GM12878 (cell line): ENCODE results near the gene IMMP2L. TPM values are rescaled to one million over a fixed set of nuclear protein-coding genes. Genes with fewer than 3 reads are reported as not detected.

Experiments used
- ATAC-seq: fragments of 200-7000 bp; cut with Tn5 transposase; 3 replicates; pipeline ENCODE4 v1.9.1; 2020; ENCODE audit warnings: mild to moderate bottlenecking, moderate library complexity
- BruUV-seq: library from RNA; stranded (reverse); fragments of 400-500 nt; replicated peaks from 2 replicates; lab custom pipeline; 2021; lab: Mats Ljungman, UMichigan
- CTCF ChIA-PET: fragments of 300-600 bp; sonication (Branson Sonifier 250); formaldehyde crosslinking; extraction: SDS; loops from one replicate; lab custom pipeline; 2021; ENCODE audit warnings: inconsistent platforms; lab: Yijun Ruan, JAX
- POLR2A ChIA-PET: fragments of 350-600 bp; formaldehyde crosslinking; extraction: SDS; loops from one replicate; lab custom pipeline; 2021; ENCODE audit warnings: inconsistent platforms; lab: Charles Lee
- RAD21 ChIA-PET: fragments of 300-600 bp; sonication (Branson Sonifier 250); formaldehyde crosslinking; loops from one replicate; lab custom pipeline; 2023; ENCODE audit warnings: antibody characterized with exemption; ENCODE audit not compliant: unreplicated experiment; lab: Charles Lee
- SMC1A ChIA-PET: fragments of 300-600 bp; sonication (Branson Sonifier 250); formaldehyde crosslinking; loops from one replicate; lab custom pipeline; 2023; ENCODE audit not compliant: unreplicated experiment, uncharacterized antibody; lab: Charles Lee
- DNase-seq: peaks from one replicate; pipeline ENCODE4 v3.0.0-alpha.2; 2011; ENCODE audit warnings: low read depth, low spot score
- FAIRE-seq: peaks from 3 replicates; lab custom pipeline; 2011; peaks lifted over from hg19 to GRCh38; lab: Jason Lieb, UNC
- H2AFZ ChIP-seq: 2 replicates; pipeline ENCODE4 v1.6.0; 2011; ENCODE audit warnings: low read depth, low read length, control low read depth; ENCODE audit not compliant: control insufficient read depth
- H3K27ac ChIP-seq: 2 replicates; pipeline ENCODE4 v1.5.1; 2011; ENCODE audit warnings: control low read depth; ENCODE audit not compliant: control insufficient read depth, insufficient read depth
- H3K27me3 ChIP-seq, 2 experiments: replicated peaks in 1 of 2; 2 replicates each; pipeline versions ENCODE4 v1.6.0 to v1.6.1; 2011; ENCODE audit warnings: low read length in 1 of 2; ENCODE audit not compliant: control insufficient read depth in 2 of 2, insufficient read depth in 2 of 2
- H3K36me3 ChIP-seq, 2 experiments: 2 replicates each; pipeline ENCODE4 v1.5.1; 2011; ENCODE audit warnings: low read length in 1 of 2; ENCODE audit not compliant: control insufficient read depth in 2 of 2, insufficient read depth in 2 of 2
- H3K4me1 ChIP-seq: 2 replicates; pipeline ENCODE4 v1.6.1; 2011; ENCODE audit warnings: mild to moderate bottlenecking, low read length, moderate library complexity, mixed read lengths; ENCODE audit not compliant: control insufficient read depth, insufficient read depth
- H3K4me2 ChIP-seq: 2 replicates; pipeline ENCODE4 v1.6.0; 2011; ENCODE audit warnings: control low read depth; ENCODE audit not compliant: control insufficient read depth, insufficient read depth
- H3K4me3 ChIP-seq: fragments of 200-600 bp; sonication (generic); 2 replicates; pipeline ENCODE4 v1.5.1; 2016
- H3K79me2 ChIP-seq: 2 replicates; pipeline ENCODE4 v1.6.0; 2011; ENCODE audit warnings: low read length; ENCODE audit not compliant: control insufficient read depth, insufficient read depth
- H3K9ac ChIP-seq: 2 replicates; pipeline ENCODE4 v1.8.0; 2011; ENCODE audit warnings: low read length, control low read depth, mixed read lengths; ENCODE audit not compliant: control insufficient read depth, insufficient read depth
- H3K9me3 ChIP-seq: replicated peaks from 3 replicates; pipeline ENCODE4 v1.5.1; 2011; ENCODE audit warnings: mild to moderate bottlenecking, low read length; ENCODE audit not compliant: control insufficient read depth, insufficient read depth
- H4K20me1 ChIP-seq: 2 replicates; pipeline ENCODE4 v1.6.0; 2011; ENCODE audit not compliant: control insufficient read depth, insufficient read depth
- ELK1 ChIP-seq: IDR thresholded peaks from 2 replicates; pipeline ENCODE4 v1.6.1; 2012; ENCODE audit warnings: low read depth, low read length, improper control_type of control experiment
- IRF5 ChIP-seq: fragments of 450-650 bp; IDR thresholded peaks from 2 replicates; pipeline ENCODE4 v1.6.1; 2017; ENCODE audit warnings: borderline replicate concordance
- JUNB ChIP-seq: IDR thresholded peaks from 2 replicates; pipeline ENCODE4 v1.6.1; 2016; ENCODE audit warnings: antibody characterized with exemption, mild to moderate bottlenecking
- NBN ChIP-seq: fragments of 450-650 bp; IDR thresholded peaks from 2 replicates; pipeline ENCODE4 v1.6.1; 2016
- NR2F1 ChIP-seq: fragments of 450-650 bp; conservative IDR thresholded peaks from 2 replicates; pipeline ENCODE4 v1.6.1; 2017; ENCODE audit warnings: mild to moderate bottlenecking
- POLR2A ChIP-seq: IDR thresholded peaks from 2 replicates; pipeline ENCODE4 v1.6.1; 2011; ENCODE audit warnings: low read depth, mild to moderate bottlenecking, low read length
- RB1 ChIP-seq: fragments of 450-650 bp; formaldehyde crosslinking; IDR thresholded peaks from 2 replicates; pipeline ENCODE4 v1.6.1; 2017; ENCODE audit warnings: mild to moderate bottlenecking, borderline replicate concordance
- RELA ChIP-seq: fragments of 450-650 bp; IDR thresholded peaks from 2 replicates; pipeline ENCODE4 v1.8.0; 2014; ENCODE audit warnings: borderline replicate concordance; ENCODE audit not compliant: partially characterized antibody
- RELB ChIP-seq: fragments of 450-650 bp; IDR thresholded peaks from 2 replicates; pipeline ENCODE4 v1.6.1; 2017; ENCODE audit warnings: low read depth, mild to moderate bottlenecking, moderate library complexity
- SRF ChIP-seq, 2 experiments: IDR thresholded peaks; 2 replicates each; pipeline ENCODE4 v1.6.1; 2011; ENCODE audit warnings: low read depth in 2 of 2, low read length in 2 of 2, mild to moderate bottlenecking in 1 of 2, moderate library complexity in 1 of 2
- USF2 ChIP-seq: IDR thresholded peaks from 2 replicates; pipeline ENCODE4 v1.6.1; 2011; ENCODE audit warnings: low read depth, low read length, improper control_type of control experiment, borderline replicate concordance
- YBX1 ChIP-seq: fragments of 450-650 bp; IDR thresholded peaks from 2 replicates; pipeline ENCODE4 v1.6.1; 2016; ENCODE audit warnings: antibody characterized with exemption
- YY1 ChIP-seq: IDR thresholded peaks from 2 replicates; pipeline ENCODE4 v1.6.1; 2011; ENCODE audit warnings: low read depth, mild to moderate bottlenecking, low read length
- ZNF622 ChIP-seq: fragments of 450-650 bp; IDR thresholded peaks from 2 replicates; pipeline ENCODE4 v1.6.1; 2017; ENCODE audit warnings: mild to moderate bottlenecking, inconsistent platforms
- ZZZ3 ChIP-seq: IDR thresholded peaks from 2 replicates; pipeline ENCODE4 v1.6.1; 2011; ENCODE audit warnings: low read depth; ENCODE audit not compliant: control insufficient read depth, insufficient read length
- WGBS: methylation state at CpG from one replicate; pipeline ENCODE4 v1.1.6; 2016; ENCODE audit warnings: low lambda C conversion rate; ENCODE audit not compliant: insufficient replicate concordance, insufficient coverage; ENCODE audit errors: missing lambda C conversion rate; 5-methylcytosine and 5-hydroxymethylcytosine counted together
- in situ Hi-C: fragments of 300-500 bp; cut with MboI; formaldehyde crosslinking; loops from 9 replicates; pipeline ENCODE4 v1.14.3; 2018; ENCODE audit warnings: mixed read lengths
- intact Hi-C: fragments of 100-400 bp; cut with micrococcal nuclease; formaldehyde crosslinking; loops from one replicate; pipeline ENCODE4 v1.14.2; 2022; ENCODE audit not compliant: unreplicated experiment
- polyA plus RNA-seq, 11 experiments: library from polyadenylated mRNA; depleted of rRNA in 4 of 11; unstranded in 6 of 11; stranded (reverse) in 5 of 11; fragments of >200 nt; fragmentation: Nextera tagmentation in 4 of 11; fragmentation: Illumina TruSeq in 1 of 11; extraction: Ambion mirVana in 4 of 11; extraction: Trizol in 1 of 11; gene quantifications; 1 replicate in 1 of 11; 2 replicates in 10 of 11; pipeline versions ENCODE4 v1.2.1 to v1.2.3, GENCODE V29; 2011 to 2016; ENCODE audit warnings: inconsistent platforms in 2 of 11, missing spikeins in 2 of 11, low read depth in 1 of 11
- total RNA-seq, 4 experiments: library from RNA; depleted of rRNA in 3 of 4; stranded (reverse); fragments of >200 nt in 3 of 4; fragmentation: Illumina TruSeq in 1 of 4; extraction: Trizol in 1 of 4; gene quantifications; 2 replicates each; pipeline versions ENCODE4 v1.2.1 to v1.2.3, GENCODE V29; 2013 to 2021

IMMP2L gene
- total and polyA plus RNA-seq, 10 of the 15 experiments (the other 5 are each of a cell fraction or from before 2014, with no cell fraction given), result 12.6 to 46.3 (median 19.6) TPM

GRCh38 chr7:110676785-110677184, 885.5 kb downstream of the IMMP2L start:
- POLR2A ChIA-PET, result no interaction called here
- H3K36me3 ChIP-seq, result no peaks in the 10 kb centered on the region
- in situ Hi-C loops, result no loop called here
- DNase-seq (no peak), ATAC-seq (no peak), FAIRE-seq (peak; percentile 27)
- no TSS peak for BruUV-seq
- TF ChIP-seq RELA (no peak), ZZZ3 (no peak), ZNF622 (no peak), USF2 (no peak), NR2F1 (no peak), SRF (IDR thresholded peaks at IDR 0.05; ENCODE audit: low read depth in 2 of 2, low read length in 2 of 2) (no peak), RB1 (no peak), YY1 (no peak), YBX1 (no peak), ELK1 (no peak), RELB (no peak), JUNB (no peak), IRF5 (no peak), POLR2A (no peak), NBN (no peak)
- H3K79me2 ChIP-seq, result no peaks in the 10 kb centered on the region
- RAD21 ChIA-PET, result interaction anchor here (1.0 kb wide), 1 partner anchor 406 kb away, joined by 3 read pairs; no protein-coding TSS in a partner anchor
- no peak overlapping the region for H3K4me3 ChIP-seq
- no peak overlapping the region for H3K27ac ChIP-seq
- SMC1A ChIA-PET, result interaction anchor here (0.7 to 0.8 kb wide), 2 partner anchors 8 to 16 kb away, joined by 3 read pairs; no protein-coding TSS in a partner anchor
- 82% methylated on average over 2 of the region's 2 CpGs for WGBS
- H2AFZ ChIP-seq, result no peak overlapping the region
- H3K9me3 ChIP-seq, result no peaks in the 10 kb centered on the region; the same call in 2 of the 3 replicates
- no peaks in the 10 kb centered on the region for H3K4me1 ChIP-seq
- H3K9ac ChIP-seq, result no peak overlapping the region
- no peaks in the 10 kb centered on the region for H3K27me3 ChIP-seq
- no peak overlapping the region for H3K4me2 ChIP-seq
- CTCF ChIA-PET, result no interaction called here
- no peaks in the 10 kb centered on the region for H4K20me1 ChIP-seq
- intact Hi-C loops, result loop anchor here (5.0 kb wide), 2 partner anchors 241 to 406 kb away; no protein-coding TSS in a partner anchor
